Measurements from ENCODE around the gene UNK. TPM values are rescaled to one million over a fixed set of nuclear protein-coding genes. Genes with fewer than 3 reads are reported as not detected.

Gene UNK
- total RNA-seq, 2 experiments from 2014 or later, result 41.5 to 67.6 TPM

GRCh38 chr17:75840799-75841164 lies 56.2 kb downstream of the UNK start:
- CTCF ChIA-PET (ENCODE audit: unreplicated experiment), result no interaction called here
- Histone ChIP-seq H3K9me3 (ENCODE audit: low read length) (no peaks in the 10 kb centered on the region), H3K27ac (ENCODE audit: low read depth, low read length, poor library complexity, severe bottlenecking) (no peak overlapping the region), H3K4me2 (ENCODE audit: low read length) (no peak overlapping the region), H3K36me3 (ENCODE audit: insufficient read depth, low read length) (no peaks in the 10 kb centered on the region), H3K9me2 (ENCODE audit: insufficient read depth, low read length) (no peaks in the 10 kb centered on the region), H2AFZ (ENCODE audit: low read length) (no peak overlapping the region), H3K79me2 (ENCODE audit: insufficient read depth, low read depth, low read length) (no peaks in the 10 kb centered on the region), H4K20me1 (ENCODE audit: insufficient read depth, low read length) (no peaks in the 10 kb centered on the region), H3K4me3 (ENCODE audit: low read depth, low read length, poor library complexity, severe bottlenecking) (no peak overlapping the region), H3K4me1 (ENCODE audit: insufficient read depth, low read length, poor library complexity, severe bottlenecking) (peaks cover 18% of the 10 kb centered on the region)
- intact Hi-C loops (cut with micrococcal nuclease; ENCODE audit: unreplicated experiment), result no loop called here
- DNase-seq (ENCODE audit: low spot score), result no peak
- POLR2A ChIA-PET, result interaction anchor here (0.6 kb wide), 1 partner anchor 132 kb away, joined by 3 read pairs; no protein-coding TSS in a partner anchor
- no TSS peak for BruUV-seq (replicated peaks)
- TF ChIP-seq CTCF (conservative IDR thresholded peaks at IDR 0.05; ENCODE audit: low read length) (no peak), EZH2phosphoT487 (IDR thresholded peaks at IDR 0.05; ENCODE audit: borderline replicate concordance, low read depth, low read length) (no peak)

- Histone ChIP-seq H3K9me3 (ENCODE audit: low read length) (no peaks in the 10 kb centered on the region), H3K4me3 (ENCODE audit: low read depth, low read length, poor library complexity, severe bottlenecking) (no peak overlapping the region), H3K79me2 (ENCODE audit: insufficient read depth, low read depth, low read length) (no peaks in the 10 kb centered on the region), H3K27ac (ENCODE audit: low read depth, low read length, poor library complexity, severe bottlenecking) (no peak overlapping the region), H3K9me2 (ENCODE audit: insufficient read depth, low read length) (no peaks in the 10 kb centered on the region), H4K20me1 (ENCODE audit: insufficient read depth, low read length) (no peaks in the 10 kb centered on the region), H2AFZ (ENCODE audit: low read length) (no peak overlapping the region), H3K4me2 (ENCODE audit: low read length) (no peak overlapping the region), H3K4me1 (ENCODE audit: insufficient read depth, low read length, poor library complexity, severe bottlenecking) (peaks cover 18% of the 10 kb centered on the region), H3K36me3 (ENCODE audit: insufficient read depth, low read length) (peaks cover 9% of the 10 kb centered on the region; the same call in 1 of the 2 replicates)
- no peak for DNase-seq (ENCODE audit: low spot score)
- ChIA-PET POLR2A (interaction anchor here (0.6 kb wide), 1 partner anchor 62 kb away, joined by 5 read pairs; no protein-coding TSS in a partner anchor), CTCF (ENCODE audit: unreplicated experiment) (no interaction called here)
- BruUV-seq (replicated peaks), result no TSS peak
- intact Hi-C loops (cut with micrococcal nuclease; ENCODE audit: unreplicated experiment), result no loop called here
- TF ChIP-seq CTCF (conservative IDR thresholded peaks at IDR 0.05; ENCODE audit: low read length) (no peak), EZH2phosphoT487 (IDR thresholded peaks at IDR 0.05; ENCODE audit: borderline replicate concordance, low read depth, low read length) (no peak)
Measured at GRCh38 chr17:75842411-75842810, 57.8 kb downstream of the UNK start.

GRCh38 chr17:75842963-75843576 lies 58.5 kb downstream of the UNK start:
- Histone ChIP-seq H3K9me3 (ENCODE audit: low read length) (no peaks in the 10 kb centered on the region), H4K20me1 (ENCODE audit: insufficient read depth, low read length) (no peaks in the 10 kb centered on the region), H3K4me3 (ENCODE audit: low read depth, low read length, poor library complexity, severe bottlenecking) (peak overlapping the region; percentile 29), H3K79me2 (ENCODE audit: insufficient read depth, low read depth, low read length) (no peaks in the 10 kb centered on the region), H3K4me2 (ENCODE audit: low read length) (peak overlapping the region; percentile 27), H3K27ac (ENCODE audit: low read depth, low read length, poor library complexity, severe bottlenecking) (no peak overlapping the region), H3K9me2 (ENCODE audit: insufficient read depth, low read length) (no peaks in the 10 kb centered on the region), H3K36me3 (ENCODE audit: insufficient read depth, low read length) (peaks cover 15% of the 10 kb centered on the region; the same call in 1 of the 2 replicates), H3K4me1 (ENCODE audit: insufficient read depth, low read length, poor library complexity, severe bottlenecking) (peaks cover 18% of the 10 kb centered on the region), H2AFZ (ENCODE audit: low read length) (peak overlapping the region; percentile 60)
- ChIA-PET POLR2A (interaction anchor here (0.6 to 1.0 kb wide), 2 partner anchors 54 to 63 kb away, joined by 3 to 5 read pairs; no protein-coding TSS in a partner anchor), CTCF (ENCODE audit: unreplicated experiment) (no interaction called here)
- no peak for DNase-seq (ENCODE audit: low spot score)
- no TSS peak for BruUV-seq (replicated peaks)
- no peak for TF ChIP-seq EZH2phosphoT487 (IDR thresholded peaks at IDR 0.05; ENCODE audit: borderline replicate concordance, low read depth, low read length)
- intact Hi-C loops (cut with micrococcal nuclease; ENCODE audit: unreplicated experiment), result no loop called here

Data from OCI-LY7 (cell line).